Measurements from ENCODE around the gene GTPBP2. TPM values are rescaled to one million over a fixed set of nuclear protein-coding genes. Genes with fewer than 3 reads are reported as not detected.

GTPBP2 gene
- total and polyA plus RNA-seq, 2 experiments from 2014 or later, result 17.5 to 55.9 TPM

GRCh38 chr6:43678341-43678740 is 49.3 kb upstream of the GTPBP2 start:
- H3K79me2 ChIP-seq (replicated peaks; ENCODE audit: insufficient read depth), result peaks cover 35% of the 10 kb centered on the region
- H3K4me1 ChIP-seq (ENCODE audit: insufficient read depth), result no peaks in the 10 kb centered on the region
- no peak overlapping the region for H3K4me3 ChIP-seq
- no peak for TF ChIP-seq ZNF331 (CRISPR knock-in tag; IDR thresholded peaks at IDR 0.05; ENCODE audit: low read depth)
- TF ChIP-seq, protein P1, sequence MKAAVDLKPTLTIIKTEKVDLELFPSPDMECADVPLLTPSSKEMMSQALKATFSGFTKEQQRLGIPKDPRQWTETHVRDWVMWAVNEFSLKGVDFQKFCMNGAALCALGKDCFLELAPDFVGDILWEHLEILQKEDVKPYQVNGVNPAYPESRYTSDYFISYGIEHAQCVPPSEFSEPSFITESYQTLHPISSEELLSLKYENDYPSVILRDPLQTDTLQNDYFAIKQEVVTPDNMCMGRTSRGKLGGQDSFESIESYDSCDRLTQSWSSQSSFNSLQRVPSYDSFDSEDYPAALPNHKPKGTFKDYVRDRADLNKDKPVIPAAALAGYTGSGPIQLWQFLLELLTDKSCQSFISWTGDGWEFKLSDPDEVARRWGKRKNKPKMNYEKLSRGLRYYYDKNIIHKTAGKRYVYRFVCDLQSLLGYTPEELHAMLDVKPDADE (IDR thresholded peaks at IDR 0.05), result no peak
- no peak overlapping the region for H3K4me3 Mint-ChIP-seq
- peaks cover 8% of the 10 kb centered on the region; the same call in 1 of the 2 replicates for H3K36me3 ChIP-seq (ENCODE audit: insufficient read depth)
- no peak overlapping the region for H2AFZ ChIP-seq
- H3K27me3 Mint-ChIP-seq (ENCODE audit: insufficient read depth, low read depth, poor library complexity), result peaks cover 2% of the 10 kb centered on the region
- DNase-seq (ENCODE audit: low spot score), result no peak
- H3K36me3 Mint-ChIP-seq (ENCODE audit: low read depth), result peaks cover 34% of the 10 kb centered on the region
- H3K27me3 ChIP-seq (ENCODE audit: insufficient read depth), result no peaks in the 10 kb centered on the region
- no peak overlapping the region for H3K27ac ChIP-seq (ENCODE audit: low read depth)
- peaks cover 28% of the 10 kb centered on the region for H4K20me1 ChIP-seq (replicated peaks; ENCODE audit: insufficient read depth)
- no peaks in the 10 kb centered on the region for H3F3A ChIP-seq (replicated peaks; ENCODE audit: low read depth)
- no peak overlapping the region for H3K27ac Mint-ChIP-seq
- H3K9me2 ChIP-seq (ENCODE audit: insufficient read depth), result no peaks in the 10 kb centered on the region
- H3K4me1 Mint-ChIP-seq, result peaks cover 7% of the 10 kb centered on the region
- ATAC-seq, result no peak
- H3K9me3 Mint-ChIP-seq, result no peaks in the 10 kb centered on the region
- no peak overlapping the region for H3K4me2 ChIP-seq

DNA sequence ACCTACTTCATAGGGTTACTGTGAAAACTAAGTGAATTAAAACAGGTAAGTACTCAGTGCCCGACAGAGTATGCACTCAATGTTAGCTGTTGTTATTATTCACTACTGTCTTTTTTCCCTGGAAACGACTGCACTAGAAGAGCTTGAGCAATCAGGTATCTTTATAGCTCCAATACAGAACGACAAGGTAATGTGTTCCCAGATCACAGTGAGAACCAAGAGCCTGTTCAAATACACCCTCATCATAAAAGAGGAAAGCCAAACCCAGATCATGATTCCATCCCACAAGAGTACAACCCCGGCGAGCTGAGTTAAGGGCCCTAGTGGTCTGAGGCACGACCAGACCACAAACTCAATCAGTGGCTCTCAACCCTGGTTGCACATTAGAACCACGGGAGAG is 48.7 kb upstream of the GTPBP2 start:
- Mint-ChIP-seq H3K27ac (no peak overlapping the region), H3K36me3 (ENCODE audit: low read depth) (peaks cover 38% of the 10 kb centered on the region), H3K9me3 (no peaks in the 10 kb centered on the region), H3K4me1 (peaks cover 3% of the 10 kb centered on the region), H3K4me3 (no peak overlapping the region), H3K27me3 (ENCODE audit: insufficient read depth, low read depth, poor library complexity) (peaks cover 2% of the 10 kb centered on the region)
- no peak overlapping the region for H3K27ac ChIP-seq (ENCODE audit: low read depth)
- no peaks in the 10 kb centered on the region for H3K4me1 ChIP-seq (ENCODE audit: insufficient read depth)
- H3K27me3 ChIP-seq (ENCODE audit: insufficient read depth), result no peaks in the 10 kb centered on the region
- H3F3A ChIP-seq (replicated peaks; ENCODE audit: low read depth), result no peaks in the 10 kb centered on the region
- no peak overlapping the region for H3K4me3 ChIP-seq
- no peak for DNase-seq (ENCODE audit: low spot score)
- peaks cover 29% of the 10 kb centered on the region for H3K79me2 ChIP-seq (replicated peaks; ENCODE audit: insufficient read depth)
- H3K9me2 ChIP-seq (ENCODE audit: insufficient read depth), result no peaks in the 10 kb centered on the region
- H3K4me2 ChIP-seq, result no peak overlapping the region
- peaks cover 8% of the 10 kb centered on the region; the same call in 1 of the 2 replicates for H3K36me3 ChIP-seq (ENCODE audit: insufficient read depth)
- ATAC-seq, result no peak
- no peak overlapping the region for H2AFZ ChIP-seq
- peaks cover 22% of the 10 kb centered on the region for H4K20me1 ChIP-seq (replicated peaks; ENCODE audit: insufficient read depth)
- TF ChIP-seq JUNB (IDR thresholded peaks at IDR 0.05; ENCODE audit: unreplicated experiment), result no peak
- no peak for TF ChIP-seq ZNF114 (CRISPR knock-in tag; IDR thresholded peaks at IDR 0.05)
- no peak for TF ChIP-seq REST (IDR thresholded peaks at IDR 0.05; ENCODE audit: unreplicated experiment)
- TF ChIP-seq EZH2phosphoT487 (IDR thresholded peaks at IDR 0.05; ENCODE audit: unreplicated experiment), result no peak
- no peak for TF ChIP-seq ZNF331 (CRISPR knock-in tag; IDR thresholded peaks at IDR 0.05; ENCODE audit: low read depth)
- TF ChIP-seq EZH2 (IDR thresholded peaks at IDR 0.05; ENCODE audit: low read depth, unreplicated experiment), result no peak
- no peak for TF ChIP-seq NANOG (IDR thresholded peaks at IDR 0.05; ENCODE audit: borderline replicate concordance)
- no peak for TF ChIP-seq POLR2AphosphoS5 (IDR thresholded peaks at IDR 0.05; ENCODE audit: low read depth)
- TF ChIP-seq STAT1 (IDR thresholded peaks at IDR 0.05; ENCODE audit: unreplicated experiment), result no peak
- TF ChIP-seq, protein P1 (IDR thresholded peaks at IDR 0.05), result no peak
